HCT116 (cell line): Measurements from ENCODE around the gene FAM151A. TPM values are rescaled to one million over a fixed set of nuclear protein-coding genes. Genes with fewer than 3 reads are reported as not detected.

Source experiments
- ATAC-seq: fragments of 200-7000 bp; cut with Tn5 transposase; 2 replicates; pipeline ENCODE4 v1.9.1; 2020; ENCODE audit warnings: mild to moderate bottlenecking, moderate library complexity
- BruUV-seq: library from RNA; stranded (reverse); fragments of 400-500 nt; replicated peaks from 2 replicates; lab custom pipeline; 2021; lab: Mats Ljungman, UMichigan
- CTCF ChIA-PET: fragments of 300-600 bp; sonication (Branson Sonifier 250); formaldehyde crosslinking; loops from one replicate; lab custom pipeline; 2021; ENCODE audit warnings: antibody characterized with exemption; lab: Charles Lee
- POLR2A ChIA-PET: fragments of 300-600, 350-600 bp; sonication (Branson Sonifier 250); formaldehyde crosslinking; loops from one replicate; lab custom pipeline; 2021; ENCODE audit warnings: antibody characterized with exemption; lab: Charles Lee
- RAD21 ChIA-PET, 2 experiments: fragments of 300-600 bp; sonication (Branson Sonifier 250); formaldehyde crosslinking; loops; one replicate each; lab custom pipeline; 2023; ENCODE audit warnings: low total read pairs in 2 of 2; ENCODE audit not compliant: uncharacterized antibody in 2 of 2, unreplicated experiment in 2 of 2, low non-redundant PET in 1 of 2; lab: Charles Lee
- DNase-seq: peaks from one replicate; pipeline ENCODE4 v3.0.0-alpha.2; 2010; ENCODE audit warnings: low read depth, low spot score
- H2AFZ ChIP-seq: fragments of 200-600 bp; shearing (Covaris generic), sonication (generic); 2 replicates; pipeline ENCODE4 v1.6.1; 2017; ENCODE audit warnings: low read depth, mixed run types, mixed read lengths, antibody characterized with exemption, low read length; ENCODE audit not compliant: poor library complexity, severe bottlenecking
- H3K27ac ChIP-seq: 2 replicates; pipeline ENCODE4 v1.5.1; 2012; ENCODE audit warnings: low read depth, low read length
- H3K27me3 ChIP-seq: fragments of 200-600 bp; sonication (generic); 2 replicates; pipeline ENCODE4 v1.6.1; 2016; ENCODE audit warnings: mixed run types, low read length, mixed read lengths; ENCODE audit not compliant: insufficient read depth
- H3K36me3 ChIP-seq, 2 experiments: fragments of 200-500 bp in 1 of 2; fragments of 200-600 bp in 1 of 2; sonication (Bioruptor generic) in 1 of 2; sonication (generic) in 1 of 2; 2 replicates each; pipeline versions ENCODE4 v1.5.1 to v1.6.1; 2014 to 2016; ENCODE audit warnings: low read length in 2 of 2, inconsistent platforms in 1 of 2, mixed read lengths in 1 of 2, mixed run types in 1 of 2; ENCODE audit not compliant: insufficient read depth in 2 of 2, control insufficient read depth in 1 of 2
- H3K4me1 ChIP-seq, 2 experiments: fragments of 200-600 bp in 1 of 2; sonication (generic) in 1 of 2; 2 replicates each; pipeline versions ENCODE4 v1.5.1 to v1.6.1; 2012 to 2017; ENCODE audit warnings: low read length in 2 of 2, inconsistent platforms in 1 of 2, mild to moderate bottlenecking in 1 of 2, mixed read lengths in 1 of 2, mixed run types in 1 of 2, moderate library complexity in 1 of 2; ENCODE audit not compliant: insufficient read depth in 2 of 2, control insufficient read depth in 1 of 2
- H3K4me2 ChIP-seq: fragments of 200-600 bp; sonication (generic); 2 replicates; pipeline ENCODE4 v1.6.1; 2017; ENCODE audit warnings: mixed run types, low read length, mixed read lengths
- H3K4me3 ChIP-seq, 2 experiments: fragments of 200-600 bp in 1 of 2; sonication (generic) in 1 of 2; replicated peaks in 1 of 2; 2 replicates each; pipeline ENCODE4 v1.5.1; 2011 to 2016; ENCODE audit warnings: low read length in 2 of 2, control low read depth in 1 of 2, low read depth in 1 of 2, mild to moderate bottlenecking in 1 of 2, mixed read lengths in 1 of 2, mixed run types in 1 of 2
- H3K79me2 ChIP-seq: fragments of 200-600 bp; sonication (generic); 2 replicates; pipeline ENCODE4 v1.6.1; 2017; ENCODE audit warnings: mild to moderate bottlenecking, mixed run types, low read length, moderate library complexity, mixed read lengths; ENCODE audit not compliant: insufficient read depth
- H3K9ac ChIP-seq: fragments of 200-600 bp; sonication (generic); 2 replicates; pipeline ENCODE4 v1.6.1; 2016; ENCODE audit warnings: low read length, mixed read lengths
- H3K9me2 ChIP-seq: fragments of 200-600 bp; sonication (generic), shearing (Covaris generic); 2 replicates; pipeline ENCODE4 v1.6.1; 2017; ENCODE audit warnings: mixed run types, mild to moderate bottlenecking, moderate library complexity; ENCODE audit not compliant: insufficient read depth
- H3K9me3 ChIP-seq, 2 experiments: fragments of 200-500 bp in 1 of 2; fragments of 200-600 bp in 1 of 2; sonication (Bioruptor generic) in 1 of 2; sonication (generic) in 1 of 2; 2 replicates each; pipeline ENCODE4 v1.6.1; 2014 to 2017; ENCODE audit warnings: low read length in 2 of 2, mixed read lengths in 2 of 2, inconsistent platforms in 1 of 2, low read depth in 1 of 2, mild to moderate bottlenecking in 1 of 2, mixed run types in 1 of 2, moderate library complexity in 1 of 2; ENCODE audit not compliant: control insufficient read depth in 1 of 2, insufficient read depth in 1 of 2
- H4K20me1 ChIP-seq: fragments of 200-600 bp; sonication (generic), shearing (Covaris generic); 2 replicates; pipeline ENCODE4 v1.6.1; 2017; ENCODE audit warnings: mixed run types, mild to moderate bottlenecking, moderate library complexity; ENCODE audit not compliant: insufficient read depth
- CEBPB ChIP-seq: IDR thresholded peaks from 2 replicates; pipeline ENCODE4 v1.6.1; 2012; ENCODE audit warnings: low read depth
- EGR1 ChIP-seq: IDR thresholded peaks from 2 replicates; pipeline ENCODE4 v1.6.1; 2012; ENCODE audit warnings: low read depth
- ELF1 ChIP-seq: IDR thresholded peaks from 2 replicates; pipeline ENCODE4 v1.6.1; 2012; ENCODE audit warnings: low read depth, borderline replicate concordance
- JUND ChIP-seq: IDR thresholded peaks from 2 replicates; pipeline ENCODE4 v1.6.1; 2012
- POLR2AphosphoS5 ChIP-seq: IDR thresholded peaks from 2 replicates; pipeline ENCODE4 v1.6.1; 2011; ENCODE audit warnings: mild to moderate bottlenecking, low read depth, low read length, moderate library complexity
- RAD21 ChIP-seq: IDR thresholded peaks from 2 replicates; pipeline ENCODE4 v1.6.1; 2012; ENCODE audit warnings: low read depth, mild to moderate bottlenecking
- SIN3A ChIP-seq: IDR thresholded peaks from 2 replicates; pipeline ENCODE4 v1.6.1; 2012; ENCODE audit warnings: low read depth
- YY1 ChIP-seq: IDR thresholded peaks from 2 replicates; pipeline ENCODE4 v1.6.1; 2011; ENCODE audit warnings: low read length, low read depth, moderate library complexity, mild to moderate bottlenecking; ENCODE audit not compliant: insufficient replicate concordance; ENCODE audit errors: extremely low read depth
- intact Hi-C: fragments of 100-400 bp; cut with micrococcal nuclease; formaldehyde crosslinking; loops from 2 replicates; pipeline ENCODE4 v1.10.0; 2022
- total RNA-seq: library from RNA; stranded (reverse); gene quantifications from one replicate; pipeline ENCODE4 v1.2.1, GENCODE V29; 2021; ENCODE audit not compliant: unreplicated experiment
- TF ChIP-seq, protein P1 (sequence below): IDR thresholded peaks from 2 replicates; pipeline ENCODE4 v1.6.1; 2011; ENCODE audit warnings: mild to moderate bottlenecking, low read length, moderate library complexity; ENCODE audit not compliant: insufficient replicate concordance; ENCODE audit errors: extremely low read depth
- TF ChIP-seq, protein P2 (sequence below): IDR thresholded peaks from 2 replicates; pipeline ENCODE4 v1.6.1; 2012

The FAM151A gene
- total RNA-seq, 1 experiment from 2014 or later = not detected

DNA sequence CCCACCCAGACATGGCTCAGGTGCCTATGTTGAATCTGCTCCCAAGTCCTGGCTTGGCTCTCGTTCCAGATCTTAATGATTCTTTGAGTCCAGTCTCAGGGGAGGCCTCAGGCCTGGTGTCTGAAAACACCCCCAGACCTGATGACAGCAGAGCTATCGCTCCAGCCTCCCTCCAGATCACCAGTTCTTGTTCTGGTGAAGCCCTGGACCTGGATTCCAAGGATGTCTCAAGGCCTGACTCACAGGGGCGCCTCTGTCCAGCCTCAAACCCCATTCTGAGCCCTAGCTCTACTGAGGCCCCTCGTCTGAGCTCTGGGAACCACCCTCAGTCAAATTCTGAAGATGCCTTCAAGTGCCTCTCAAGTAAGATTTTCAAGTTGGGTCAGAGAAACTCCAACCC lies 29.7 kb upstream of the FAM151A start:
- Histone ChIP-seq H3K9me2 (no peaks in the 10 kb centered on the region), H3K4me2 (no peak overlapping the region), H3K36me3 (no peaks in the 10 kb centered on the region), H4K20me1 (no peaks in the 10 kb centered on the region), H3K27me3 (no peaks in the 10 kb centered on the region), H3K4me1 (no peaks in the 10 kb centered on the region), H3K4me3 (no peak overlapping the region), H3K79me2 (no peaks in the 10 kb centered on the region), H2AFZ (no peak overlapping the region), H3K27ac (no peak overlapping the region), H3K9ac (no peak overlapping the region), H3K9me3 (0 out of 4 replicates have a peak, but pooled peaks cover 0 to 2% of the 10 kb centered on the region in 2 experiments)
- ATAC-seq (no peak), DNase-seq (no peak)
- POLR2A ChIA-PET = no interaction called here
- TF ChIP-seq, protein P1, sequence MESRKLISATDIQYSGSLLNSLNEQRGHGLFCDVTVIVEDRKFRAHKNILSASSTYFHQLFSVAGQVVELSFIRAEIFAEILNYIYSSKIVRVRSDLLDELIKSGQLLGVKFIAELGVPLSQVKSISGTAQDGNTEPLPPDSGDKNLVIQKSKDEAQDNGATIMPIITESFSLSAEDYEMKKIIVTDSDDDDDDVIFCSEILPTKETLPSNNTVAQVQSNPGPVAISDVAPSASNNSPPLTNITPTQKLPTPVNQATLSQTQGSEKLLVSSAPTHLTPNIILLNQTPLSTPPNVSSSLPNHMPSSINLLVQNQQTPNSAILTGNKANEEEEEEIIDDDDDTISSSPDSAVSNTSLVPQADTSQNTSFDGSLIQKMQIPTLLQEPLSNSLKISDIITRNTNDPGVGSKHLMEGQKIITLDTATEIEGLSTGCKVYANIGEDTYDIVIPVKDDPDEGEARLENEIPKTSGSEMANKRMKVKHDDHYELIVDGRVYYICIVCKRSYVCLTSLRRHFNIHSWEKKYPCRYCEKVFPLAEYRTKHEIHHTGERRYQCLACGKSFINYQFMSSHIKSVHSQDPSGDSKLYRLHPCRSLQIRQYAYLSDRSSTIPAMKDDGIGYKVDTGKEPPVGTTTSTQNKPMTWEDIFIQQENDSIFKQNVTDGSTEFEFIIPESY = no peak
- TF ChIP-seq EGR1 = no peak
- no peak for TF ChIP-seq ELF1
- no peak for TF ChIP-seq CEBPB
- TF ChIP-seq, protein P2, sequence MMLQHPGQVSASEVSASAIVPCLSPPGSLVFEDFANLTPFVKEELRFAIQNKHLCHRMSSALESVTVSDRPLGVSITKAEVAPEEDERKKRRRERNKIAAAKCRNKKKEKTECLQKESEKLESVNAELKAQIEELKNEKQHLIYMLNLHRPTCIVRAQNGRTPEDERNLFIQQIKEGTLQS = no peak
- no peak for TF ChIP-seq YY1
- no peak for TF ChIP-seq RAD21
- no peak for TF ChIP-seq JUND
- TF ChIP-seq SIN3A = no peak
- TF ChIP-seq POLR2AphosphoS5 = no peak
- CTCF ChIA-PET = no interaction called here
- BruUV-seq = no TSS peak
- RAD21 ChIA-PET = no interaction called here
- intact Hi-C loops = no loop called here
